ENCODE results near the gene SNRPD3.

- TF ChIP-seq, protein P1, sequence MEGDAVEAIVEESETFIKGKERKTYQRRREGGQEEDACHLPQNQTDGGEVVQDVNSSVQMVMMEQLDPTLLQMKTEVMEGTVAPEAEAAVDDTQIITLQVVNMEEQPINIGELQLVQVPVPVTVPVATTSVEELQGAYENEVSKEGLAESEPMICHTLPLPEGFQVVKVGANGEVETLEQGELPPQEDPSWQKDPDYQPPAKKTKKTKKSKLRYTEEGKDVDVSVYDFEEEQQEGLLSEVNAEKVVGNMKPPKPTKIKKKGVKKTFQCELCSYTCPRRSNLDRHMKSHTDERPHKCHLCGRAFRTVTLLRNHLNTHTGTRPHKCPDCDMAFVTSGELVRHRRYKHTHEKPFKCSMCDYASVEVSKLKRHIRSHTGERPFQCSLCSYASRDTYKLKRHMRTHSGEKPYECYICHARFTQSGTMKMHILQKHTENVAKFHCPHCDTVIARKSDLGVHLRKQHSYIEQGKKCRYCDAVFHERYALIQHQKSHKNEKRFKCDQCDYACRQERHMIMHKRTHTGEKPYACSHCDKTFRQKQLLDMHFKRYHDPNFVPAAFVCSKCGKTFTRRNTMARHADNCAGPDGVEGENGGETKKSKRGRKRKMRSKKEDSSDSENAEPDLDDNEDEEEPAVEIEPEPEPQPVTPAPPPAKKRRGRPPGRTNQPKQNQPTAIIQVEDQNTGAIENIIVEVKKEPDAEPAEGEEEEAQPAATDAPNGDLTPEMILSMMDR (conservative IDR thresholded peaks at IDR 0.05; ENCODE audit: low read depth, low read length): no peak
- no peak for TF ChIP-seq EZH2 (IDR thresholded peaks at IDR 0.05; ENCODE audit: borderline replicate concordance, low read depth, low read length, poor library complexity, severe bottlenecking)
These were observed 12.0 kb upstream of the SNRPD3 start for GRCh38 chr22:24543679-24544243.

All from A673 (cell line).